GM18499 (cell line): Measurements from ENCODE around the gene ANKRD60.

ENCODE experiments used
- ATAC-seq: cut with Tn5 transposase; IDR thresholded peaks from one replicate; pipeline ENCODE4 v1.9.1; 2021; ENCODE audit warnings: moderate number of reproducible peaks; ENCODE audit not compliant: insufficient read depth, unreplicated experiment

Gene ANKRD60

GRCh38 chr20:58169450-58169849 lies 59.0 kb downstream of the ANKRD60 start:
- ATAC-seq = no peak

- no peak for ATAC-seq
Measured at GRCh38 chr20:58168843-58169242, 59.6 kb downstream of the ANKRD60 start.

- no peak for ATAC-seq
Measured at GRCh38 chr20:58167759-58168158, 60.7 kb downstream of the ANKRD60 start.
